Stimulated activated CD4-positive, alpha-beta T cell treated with anti-CD3 and anti-CD28 coated beads, Interleukin-12 subunit alpha, Interleukin-12 subunit beta, amount 100 ng/mL, for 4 hours (primary cell): ENCODE results near the gene MXI1.
"Not testable (repeated sequence)": the region's sequence is repeated elsewhere in the genome, so short reads cannot be mapped to it uniquely, and the experiment has no call there.

ENCODE experiments used
- DNase-seq: peaks from one replicate; pipeline ENCODE4 v3.0.0-alpha.2; 2020

Gene MXI1

GRCh38 chr10:110181911-110182310 lies 25.5 kb upstream of the MXI1 start:
- no peak for DNase-seq

GRCh38 chr10:110184398-110184797 lies 23.0 kb upstream of the MXI1 start:
- no peak for DNase-seq

GRCh38 chr10:110185646-110186182 lies 21.7 kb upstream of the MXI1 start:
- DNase-seq, result not testable (repeated sequence)

GRCh38 chr10:110190170-110190569 lies 17.2 kb upstream of the MXI1 start:
- no peak for DNase-seq

- no peak for DNase-seq
Observed at GRCh38 chr10:110192552-110192951, 14.9 kb upstream of the MXI1 start.

DNA sequence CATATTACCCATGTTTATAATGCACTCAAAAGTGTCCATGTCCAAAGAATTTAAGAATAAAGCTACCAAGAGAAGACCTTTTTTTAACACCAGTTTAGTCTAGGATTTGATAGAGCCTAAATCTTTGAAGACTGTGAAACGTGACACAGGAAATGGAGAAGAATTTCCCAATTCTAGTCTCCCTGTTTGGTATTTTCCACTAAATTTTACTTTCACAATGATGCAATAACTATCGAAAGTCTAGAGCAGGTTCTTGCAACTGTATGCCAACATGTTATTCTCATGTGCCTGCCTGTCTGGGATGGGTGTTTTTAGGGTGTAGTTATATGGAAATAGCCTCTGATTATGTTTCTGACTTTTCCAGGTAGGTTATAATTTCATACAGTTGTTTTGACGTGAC lies 6.9 kb upstream of the MXI1 start:
- DNase-seq, result no peak

- not testable (repeated sequence) for DNase-seq
Observed at GRCh38 chr10:110201046-110201445, 6.4 kb upstream of the MXI1 start.

- no peak for DNase-seq
Observed at GRCh38 chr10:110203500-110204455, 3.6 kb upstream of the MXI1 start.

DNA sequence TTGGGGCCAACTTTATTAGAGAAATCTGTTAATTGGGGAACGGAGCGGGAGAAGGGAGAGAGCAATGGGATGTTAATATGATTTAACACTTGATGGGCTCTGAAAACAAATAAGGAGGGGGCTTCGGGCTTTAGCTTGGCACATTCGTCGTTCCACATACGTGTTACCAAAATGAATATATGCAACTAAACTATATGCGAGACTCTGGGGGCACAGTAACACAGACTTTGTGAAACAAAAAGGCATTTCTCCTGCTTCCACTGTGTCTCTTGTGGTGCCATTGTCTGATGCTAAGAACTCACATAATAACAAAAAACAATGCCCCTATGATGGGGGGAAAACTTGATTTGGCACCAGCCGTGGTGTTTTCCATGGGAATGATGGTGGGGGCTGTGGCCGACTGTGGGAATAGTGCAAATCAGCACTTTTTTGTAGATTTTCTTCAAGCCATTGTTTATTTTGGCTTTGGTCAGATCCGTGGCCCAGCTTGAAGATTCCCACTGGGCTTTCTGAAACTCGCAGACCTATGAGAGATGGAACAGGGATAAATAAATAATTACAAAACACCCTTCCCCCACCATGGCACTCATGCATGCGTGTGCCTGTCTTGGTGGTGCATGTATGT lies 2.2 kb upstream of the MXI1 start:
- no peak for DNase-seq

- DNase-seq, result peak; percentile 25
Observed at GRCh38 chr10:110207805-110208613, 604 bp downstream of the MXI1 start.

GRCh38 chr10:110208614-110209453 lies 1.4 kb downstream of the MXI1 start:
- DNase-seq, result no peak

DNA sequence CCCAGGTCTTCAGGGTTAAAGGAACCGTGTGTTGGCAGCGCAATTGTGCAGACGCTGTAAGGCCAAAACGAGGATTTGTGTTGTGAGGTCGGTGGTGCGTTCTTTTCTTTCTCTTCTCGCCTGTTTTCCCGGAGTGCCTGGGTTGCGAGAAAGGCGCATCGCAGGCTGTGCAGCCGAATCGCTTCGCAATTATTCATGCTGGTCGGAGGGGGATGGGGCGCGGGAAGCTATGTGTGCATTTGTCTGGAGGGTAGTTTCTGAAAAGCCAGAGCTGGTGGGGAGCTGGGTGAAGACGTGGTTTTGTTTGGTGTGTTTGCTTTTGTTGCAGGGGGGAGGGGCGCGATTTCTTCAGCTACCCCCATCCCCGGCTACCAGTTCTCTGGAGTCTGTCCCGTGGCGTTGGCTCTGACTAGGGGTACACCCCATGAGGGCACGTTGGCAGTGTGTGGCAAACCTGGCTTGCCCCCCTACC lies 2.1 kb downstream of the MXI1 start:
- DNase-seq, result peak; percentile 55

GRCh38 chr10:110209926-110210673 lies 2.7 kb downstream of the MXI1 start:
- peak; percentile 36 for DNase-seq

DNA sequence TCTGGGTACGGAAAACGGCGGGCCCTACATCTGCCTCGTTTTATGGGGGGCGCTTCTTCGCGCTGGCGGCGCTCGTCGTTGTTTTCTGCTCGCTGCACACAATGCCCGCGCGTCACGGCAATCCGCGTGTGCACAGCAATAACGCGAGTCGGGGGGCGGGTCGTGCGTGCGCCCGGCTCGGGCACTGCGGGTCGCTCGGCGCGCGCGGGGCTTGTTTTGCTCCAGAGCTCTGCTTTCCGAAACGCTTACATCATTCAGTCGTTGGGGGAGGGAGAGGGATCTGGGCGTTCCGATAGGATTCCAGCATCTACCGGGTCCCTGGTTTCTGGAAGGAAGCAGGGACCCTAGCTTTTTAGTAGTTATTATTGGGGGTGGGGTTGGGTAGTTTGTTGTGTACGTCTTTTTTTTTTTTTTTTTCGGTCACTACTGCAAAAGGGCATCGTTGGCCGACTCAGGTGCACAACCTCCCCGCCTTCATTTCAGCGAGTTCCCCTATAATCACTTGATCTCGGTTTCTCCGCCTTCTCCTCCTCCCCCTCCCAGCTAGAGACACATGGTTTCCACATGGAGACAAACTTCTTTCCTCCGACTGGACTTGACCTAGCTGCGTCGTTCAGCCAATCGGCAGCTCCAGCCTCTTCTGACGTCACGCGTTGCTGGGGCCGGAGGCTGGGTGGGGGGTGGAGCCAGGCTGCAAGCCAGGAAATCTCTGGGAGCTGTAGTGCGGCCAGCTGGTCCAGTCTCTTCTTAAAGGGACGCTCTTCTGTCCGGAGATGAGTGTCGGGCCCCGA lies 3.5 kb downstream of the MXI1 start:
- peak; percentile 90 for DNase-seq

- no peak for DNase-seq
Observed at GRCh38 chr10:110211465-110211843, 4.0 kb downstream of the MXI1 start.

GRCh38 chr10:110212119-110213006 lies 5.0 kb downstream of the MXI1 start:
- DNase-seq, result no peak

GRCh38 chr10:110214371-110214826 lies 7.0 kb downstream of the MXI1 start:
- DNase-seq, result no peak

- no peak for DNase-seq
Observed at GRCh38 chr10:110215286-110216170, 8.1 kb downstream of the MXI1 start.
